ENCODE data around the gene OR8J3.
"Not testable (repeated sequence)": the region's sequence is repeated elsewhere in the genome, so short reads cannot be mapped to it uniquely, and the experiment has no call there.

The OR8J3 gene

DNA sequence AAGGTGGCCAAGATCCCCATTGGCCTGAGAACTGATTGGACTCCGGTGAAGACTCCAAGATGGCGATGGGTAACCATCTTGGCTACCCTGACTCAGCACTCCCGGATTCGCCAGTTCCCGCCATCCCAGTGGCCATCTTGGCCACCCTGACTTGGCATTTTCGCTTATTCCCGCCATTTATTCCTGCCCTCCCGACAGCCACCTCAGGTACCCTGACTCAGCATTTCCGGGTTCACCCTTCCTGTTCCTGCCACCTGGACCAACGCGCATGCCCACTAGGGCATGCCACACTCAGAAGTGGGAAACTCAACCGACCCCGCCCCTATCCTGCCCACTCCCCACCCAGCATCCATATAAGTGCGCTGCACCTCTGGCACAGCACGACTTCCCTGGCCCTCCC is 12.3 kb upstream of the OR8J3 start:
- H3K4me3 ChIP-seq (ENCODE audit: insufficient read length, low read depth), result no peak overlapping the region
- no peak for DNase-seq (ENCODE audit: low read depth, low spot score)
- TF ChIP-seq SUZ12 (IDR thresholded peaks at IDR 0.05; ENCODE audit: extremely low read depth, insufficient read depth, insufficient read length) (no peak), YY1 (IDR thresholded peaks at IDR 0.05; ENCODE audit: insufficient read depth, insufficient read length) (no peak), ZNF274 (IDR thresholded peaks at IDR 0.05; ENCODE audit: low read depth, low read length) (no peak)
- no peaks in the 10 kb centered on the region for H3K36me3 ChIP-seq (ENCODE audit: insufficient read depth, insufficient read length, low read length)
- no peaks in the 10 kb centered on the region for H3K27me3 ChIP-seq (ENCODE audit: insufficient read depth, insufficient read length)
- no peaks in the 10 kb centered on the region for H3K4me1 ChIP-seq (ENCODE audit: insufficient read depth, insufficient read length)
- no peak overlapping the region for H3K9ac ChIP-seq (ENCODE audit: insufficient read length, low read depth)
- H3K9me3 ChIP-seq (ENCODE audit: insufficient read depth, low read length), result peaks cover 14% of the 10 kb centered on the region

- no peak for TF ChIP-seq SUZ12 (IDR thresholded peaks at IDR 0.05; ENCODE audit: extremely low read depth, insufficient read depth, insufficient read length)
- no peak for TF ChIP-seq ZNF274 (IDR thresholded peaks at IDR 0.05; ENCODE audit: low read depth, low read length)
- TF ChIP-seq YY1 (IDR thresholded peaks at IDR 0.05; ENCODE audit: insufficient read depth, insufficient read length), result no peak
- no peak for DNase-seq (ENCODE audit: low read depth, low spot score)
- H3K4me3 ChIP-seq (ENCODE audit: insufficient read length, low read depth), result no peak overlapping the region
- H3K9me3 ChIP-seq (ENCODE audit: insufficient read depth, low read length), result peaks cover 14% of the 10 kb centered on the region
- no peaks in the 10 kb centered on the region for H3K36me3 ChIP-seq (ENCODE audit: insufficient read depth, insufficient read length, low read length)
- H3K9ac ChIP-seq (ENCODE audit: insufficient read length, low read depth), result no peak overlapping the region
- no peaks in the 10 kb centered on the region for H3K4me1 ChIP-seq (ENCODE audit: insufficient read depth, insufficient read length)
- no peaks in the 10 kb centered on the region for H3K27me3 ChIP-seq (ENCODE audit: insufficient read depth, insufficient read length)
Measured at GRCh38 chr11:56151376-56151775, 11.4 kb upstream of the OR8J3 start.

GRCh38 chr11:56143681-56144080 is 3.7 kb upstream of the OR8J3 start:
- not testable (repeated sequence) for H3K4me1 ChIP-seq (ENCODE audit: insufficient read depth, insufficient read length); H3K9me3 ChIP-seq (ENCODE audit: insufficient read depth, low read length); H3K4me3 ChIP-seq (ENCODE audit: insufficient read length, low read depth); H3K9ac ChIP-seq (ENCODE audit: insufficient read length, low read depth); DNase-seq (ENCODE audit: low read depth, low spot score); H3K27me3 ChIP-seq (ENCODE audit: insufficient read depth, insufficient read length); H3K36me3 ChIP-seq (ENCODE audit: insufficient read depth, insufficient read length, low read length)

GRCh38 chr11:56122073-56122472 is 17.9 kb downstream of the OR8J3 start, which contains the start of gene OR8H3:
TSS of gene OR8H3 (plus strand) at chr11:56122373. CDS start at chr11:56122373, 0 bp downstream.
- Histone ChIP-seq H3K9me3 (ENCODE audit: insufficient read depth, low read length) (no peaks in the 10 kb centered on the region), H3K36me3 (ENCODE audit: insufficient read depth, insufficient read length, low read length) (no peaks in the 10 kb centered on the region), H3K4me3 (ENCODE audit: insufficient read length, low read depth) (no peak within 1 kb of the TSS), H3K9ac (ENCODE audit: insufficient read length, low read depth) (no peak within 1 kb of the TSS), H3K4me1 (ENCODE audit: insufficient read depth, insufficient read length) (no peaks in the 10 kb centered on the region), H3K27me3 (ENCODE audit: insufficient read depth, insufficient read length) (no peaks in the 10 kb centered on the region)
- DNase-seq (ENCODE audit: low read depth, low spot score), result no peak
- TF ChIP-seq ZNF274 (IDR thresholded peaks at IDR 0.05; ENCODE audit: low read depth, low read length) (no peak), YY1 (IDR thresholded peaks at IDR 0.05; ENCODE audit: insufficient read depth, insufficient read length) (no peak), SUZ12 (IDR thresholded peaks at IDR 0.05; ENCODE audit: extremely low read depth, insufficient read depth, insufficient read length) (no peak)

DNA sequence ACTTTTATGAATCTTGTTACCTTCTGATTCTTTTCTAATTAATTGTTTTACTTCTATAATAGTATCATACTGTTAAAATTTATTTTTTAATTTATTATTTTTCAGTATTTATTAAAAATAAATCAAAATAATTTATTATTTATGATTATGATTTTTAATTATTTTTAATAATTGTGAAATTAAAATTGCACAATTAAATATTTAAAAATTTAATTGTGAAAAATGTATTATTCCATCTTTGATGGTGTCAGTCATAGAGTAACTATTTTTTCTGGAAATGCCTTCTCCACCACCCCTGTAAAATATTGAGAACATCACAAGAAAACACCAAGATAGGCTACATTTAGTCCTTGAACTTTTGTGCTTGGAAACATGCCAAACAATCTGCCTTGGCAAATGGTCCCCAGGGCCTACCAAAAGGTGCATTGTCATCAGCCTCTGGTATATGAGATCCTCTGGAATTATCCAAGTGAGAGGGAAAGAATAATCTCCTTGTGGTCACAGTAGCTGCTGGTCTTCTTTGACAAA is 36.7 kb downstream of the OR8J3 start, which contains the start of gene OR8H2:
TSS of gene OR8H2 (plus strand) at position 478 of the 528 bp plus-strand sequence. CDS start 1,356 bp downstream, outside the sequence.
- no peak for DNase-seq (ENCODE audit: low read depth, low spot score)
- Histone ChIP-seq H3K9me3 (ENCODE audit: insufficient read depth, low read length) (no peaks in the 10 kb centered on the region), H3K4me3 (ENCODE audit: insufficient read length, low read depth) (no peak within 1 kb of the TSS), H3K4me1 (ENCODE audit: insufficient read depth, insufficient read length) (no peaks in the 10 kb centered on the region), H3K36me3 (ENCODE audit: insufficient read depth, insufficient read length, low read length) (no peaks in the 10 kb centered on the region), H3K9ac (ENCODE audit: insufficient read length, low read depth) (no peak within 1 kb of the TSS), H3K27me3 (ENCODE audit: insufficient read depth, insufficient read length) (no peaks in the 10 kb centered on the region)
- TF ChIP-seq YY1 (IDR thresholded peaks at IDR 0.05; ENCODE audit: insufficient read depth, insufficient read length), result no peak
- TF ChIP-seq SUZ12 (IDR thresholded peaks at IDR 0.05; ENCODE audit: extremely low read depth, insufficient read depth, insufficient read length), result no peak
- TF ChIP-seq ZNF274 (IDR thresholded peaks at IDR 0.05; ENCODE audit: low read depth, low read length), result no peak

DNA sequence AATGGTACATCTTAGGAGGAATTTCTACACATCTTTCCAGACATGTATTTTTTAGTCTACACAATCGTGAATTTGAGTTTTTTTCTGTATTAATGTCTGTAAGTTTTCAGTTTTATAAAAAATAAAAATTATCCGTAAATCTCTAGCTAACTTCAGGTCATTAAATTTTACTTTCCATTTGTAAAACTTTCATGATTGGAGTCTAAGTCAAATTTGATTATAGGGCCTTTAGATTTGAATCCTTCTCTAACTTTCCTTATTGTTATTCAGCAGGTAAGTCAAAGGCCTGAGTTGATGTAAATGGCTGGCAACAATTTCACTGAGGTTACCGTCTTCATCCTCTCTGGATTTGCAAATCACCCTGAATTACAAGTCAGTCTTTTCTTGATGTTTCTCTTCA is 47.0 kb downstream of the OR8J3 start, which contains the start of gene OR8I2:
TSS of gene OR8I2 (plus strand) at position 301 of the 400 bp plus-strand sequence. CDS start at position 301, 0 bp downstream.
- H3K36me3 ChIP-seq (ENCODE audit: insufficient read depth, insufficient read length, low read length), result no peaks in the 10 kb centered on the region
- H3K4me3 ChIP-seq (ENCODE audit: insufficient read length, low read depth), result no peak within 1 kb of the TSS
- H3K9me3 ChIP-seq (ENCODE audit: insufficient read depth, low read length), result no peaks in the 10 kb centered on the region
- no peaks in the 10 kb centered on the region for H3K27me3 ChIP-seq (ENCODE audit: insufficient read depth, insufficient read length)
- no peak within 1 kb of the TSS for H3K9ac ChIP-seq (ENCODE audit: insufficient read length, low read depth)
- DNase-seq (ENCODE audit: low read depth, low spot score), result no peak
- TF ChIP-seq ZNF274 (IDR thresholded peaks at IDR 0.05; ENCODE audit: low read depth, low read length) (no peak), SUZ12 (IDR thresholded peaks at IDR 0.05; ENCODE audit: extremely low read depth, insufficient read depth, insufficient read length) (no peak), YY1 (IDR thresholded peaks at IDR 0.05; ENCODE audit: insufficient read depth, insufficient read length) (no peak)
- no peaks in the 10 kb centered on the region for H3K4me1 ChIP-seq (ENCODE audit: insufficient read depth, insufficient read length)

DNA sequence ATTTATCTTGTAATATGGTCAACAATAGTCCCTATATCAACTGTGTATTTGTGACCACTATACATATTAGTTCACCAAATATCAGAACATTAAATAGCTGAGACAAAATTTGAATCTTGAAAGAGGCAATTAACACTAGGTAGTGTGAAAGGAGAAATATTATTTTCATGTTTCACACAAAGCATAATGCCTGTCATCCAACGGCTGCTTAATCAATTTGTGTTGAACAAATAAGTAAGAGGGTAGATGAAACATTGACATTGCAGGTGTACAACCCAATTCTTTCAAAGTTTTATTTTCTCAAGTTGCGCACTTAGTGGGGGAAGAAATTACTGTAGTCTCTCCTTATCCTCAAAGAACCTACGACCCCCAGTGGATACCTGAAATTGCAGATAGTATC is 50.3 kb downstream of the OR8J3 start:
- no peaks in the 10 kb centered on the region for H3K27me3 ChIP-seq (ENCODE audit: insufficient read depth, insufficient read length)
- H3K4me1 ChIP-seq (ENCODE audit: insufficient read depth, insufficient read length), result no peaks in the 10 kb centered on the region
- no peak overlapping the region for H3K4me3 ChIP-seq (ENCODE audit: insufficient read length, low read depth)
- no peaks in the 10 kb centered on the region for H3K36me3 ChIP-seq (ENCODE audit: insufficient read depth, insufficient read length, low read length)
- TF ChIP-seq ZNF274 (IDR thresholded peaks at IDR 0.05; ENCODE audit: low read depth, low read length) (no peak), SUZ12 (IDR thresholded peaks at IDR 0.05; ENCODE audit: extremely low read depth, insufficient read depth, insufficient read length) (no peak), YY1 (IDR thresholded peaks at IDR 0.05; ENCODE audit: insufficient read depth, insufficient read length) (no peak)
- DNase-seq (ENCODE audit: low read depth, low spot score), result no peak
- no peak overlapping the region for H3K9ac ChIP-seq (ENCODE audit: insufficient read length, low read depth)
- peaks cover 3% of the 10 kb centered on the region; the same call in 1 of the 2 replicates for H3K9me3 ChIP-seq (ENCODE audit: insufficient read depth, low read length)

Measured in NT2/D1 (cell line).